Measurements from ENCODE around the gene NCBP2.

Gene NCBP2

DNA sequence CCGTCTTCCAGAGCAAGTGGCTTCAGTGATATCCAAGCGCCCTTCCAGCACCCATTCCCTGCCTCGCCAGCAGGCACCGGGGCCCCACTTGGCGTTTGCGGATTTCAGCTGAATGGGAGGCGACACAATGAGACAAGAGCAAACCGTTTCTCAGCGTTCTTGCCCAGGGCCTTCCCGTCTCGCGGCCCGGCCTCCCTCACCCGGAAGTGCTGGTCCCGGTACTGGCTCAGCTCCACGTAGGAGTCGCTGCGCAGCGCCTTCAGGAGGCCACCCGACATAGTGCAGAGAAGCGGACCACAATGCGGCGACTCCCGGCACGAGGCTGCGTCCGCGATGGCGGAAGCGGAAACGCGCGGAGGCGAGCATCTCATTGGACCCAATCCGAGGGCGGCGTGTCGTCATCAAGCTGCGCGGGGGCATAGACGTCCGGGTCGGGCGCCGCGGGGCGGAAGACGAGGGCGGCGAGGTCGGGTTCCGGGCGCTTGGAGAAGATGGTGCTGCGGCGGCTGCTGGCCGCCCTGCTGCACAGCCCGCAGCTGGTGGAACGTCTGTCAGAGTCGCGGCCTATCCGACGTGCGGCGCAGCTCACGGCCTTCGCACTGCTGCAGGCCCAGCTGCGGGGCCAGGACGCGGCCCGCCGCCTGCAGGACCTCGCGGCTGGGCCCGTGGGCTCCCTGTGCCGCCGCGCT is at the start of gene NCBP2:
TSS of gene NCBP2 (minus strand) at position 303 of the 689 bp plus-strand sequence. CDS start at position 278, 25 bp downstream.
- Histone ChIP-seq H3K27me3 (replicated peaks) (no peaks in the 10 kb centered on the region), H3K36me3 (replicated peaks) (peaks cover 20% of the 10 kb centered on the region), H3K4me3 (ENCODE audit: low read depth, low read length) (peak within 1 kb of the TSS; percentile 98), H3K27ac (peak within 1 kb of the TSS; percentile 91)
- in situ Hi-C loops (cut with HindIII; ENCODE audit: low pct_ligation_motif_present, low sequenced_read_pairs), result no loop called here
- TF ChIP-seq, protein P1, sequence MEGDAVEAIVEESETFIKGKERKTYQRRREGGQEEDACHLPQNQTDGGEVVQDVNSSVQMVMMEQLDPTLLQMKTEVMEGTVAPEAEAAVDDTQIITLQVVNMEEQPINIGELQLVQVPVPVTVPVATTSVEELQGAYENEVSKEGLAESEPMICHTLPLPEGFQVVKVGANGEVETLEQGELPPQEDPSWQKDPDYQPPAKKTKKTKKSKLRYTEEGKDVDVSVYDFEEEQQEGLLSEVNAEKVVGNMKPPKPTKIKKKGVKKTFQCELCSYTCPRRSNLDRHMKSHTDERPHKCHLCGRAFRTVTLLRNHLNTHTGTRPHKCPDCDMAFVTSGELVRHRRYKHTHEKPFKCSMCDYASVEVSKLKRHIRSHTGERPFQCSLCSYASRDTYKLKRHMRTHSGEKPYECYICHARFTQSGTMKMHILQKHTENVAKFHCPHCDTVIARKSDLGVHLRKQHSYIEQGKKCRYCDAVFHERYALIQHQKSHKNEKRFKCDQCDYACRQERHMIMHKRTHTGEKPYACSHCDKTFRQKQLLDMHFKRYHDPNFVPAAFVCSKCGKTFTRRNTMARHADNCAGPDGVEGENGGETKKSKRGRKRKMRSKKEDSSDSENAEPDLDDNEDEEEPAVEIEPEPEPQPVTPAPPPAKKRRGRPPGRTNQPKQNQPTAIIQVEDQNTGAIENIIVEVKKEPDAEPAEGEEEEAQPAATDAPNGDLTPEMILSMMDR (IDR thresholded peaks at IDR 0.05; ENCODE audit: low read depth, low read length, missing control alignments), result peak; percentile 83
- peak; percentile 98 for DNase-seq

- Histone ChIP-seq H3K27me3 (replicated peaks) (no peaks in the 10 kb centered on the region), H3K4me3 (ENCODE audit: low read depth, low read length) (no peak overlapping the region), H3K27ac (no peak overlapping the region), H3K36me3 (replicated peaks) (no peaks in the 10 kb centered on the region)
- no peak for DNase-seq
- TF ChIP-seq, protein P1 (IDR thresholded peaks at IDR 0.05; ENCODE audit: low read depth, low read length, missing control alignments), result no peak
- in situ Hi-C loops (cut with HindIII; ENCODE audit: low pct_ligation_motif_present, low sequenced_read_pairs), result no loop called here
These were observed 49.5 kb upstream of the NCBP2 start for GRCh38 chr3:196991581-196992460.

DNA sequence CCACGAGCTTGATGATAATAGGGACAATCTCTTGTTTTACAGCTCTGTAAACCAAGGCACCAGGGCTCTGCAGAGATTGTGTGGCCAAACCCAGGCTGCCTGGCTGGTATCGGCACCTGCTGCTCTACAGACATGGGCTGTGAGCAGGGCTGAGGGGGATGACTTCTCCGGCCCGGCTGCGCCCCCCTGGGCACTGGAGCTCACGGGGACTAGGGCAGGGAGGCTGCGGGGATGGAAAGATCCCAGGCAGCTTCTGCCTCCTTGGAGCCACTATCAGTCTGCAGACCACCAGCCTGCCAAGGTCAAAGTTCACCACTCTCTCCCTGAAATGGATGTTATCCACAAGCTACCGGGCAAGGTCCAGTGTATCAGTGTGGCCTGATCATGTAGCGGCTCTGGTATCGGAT is 48.3 kb upstream of the NCBP2 start:
- Histone ChIP-seq H3K4me3 (ENCODE audit: low read depth, low read length) (no peak overlapping the region), H3K27me3 (replicated peaks) (no peaks in the 10 kb centered on the region), H3K36me3 (replicated peaks) (no peaks in the 10 kb centered on the region), H3K27ac (no peak overlapping the region)
- TF ChIP-seq, protein P1 (IDR thresholded peaks at IDR 0.05; ENCODE audit: low read depth, low read length, missing control alignments), result no peak
- DNase-seq, result no peak
- in situ Hi-C loops (cut with HindIII; ENCODE audit: low pct_ligation_motif_present, low sequenced_read_pairs), result no loop called here

DNA sequence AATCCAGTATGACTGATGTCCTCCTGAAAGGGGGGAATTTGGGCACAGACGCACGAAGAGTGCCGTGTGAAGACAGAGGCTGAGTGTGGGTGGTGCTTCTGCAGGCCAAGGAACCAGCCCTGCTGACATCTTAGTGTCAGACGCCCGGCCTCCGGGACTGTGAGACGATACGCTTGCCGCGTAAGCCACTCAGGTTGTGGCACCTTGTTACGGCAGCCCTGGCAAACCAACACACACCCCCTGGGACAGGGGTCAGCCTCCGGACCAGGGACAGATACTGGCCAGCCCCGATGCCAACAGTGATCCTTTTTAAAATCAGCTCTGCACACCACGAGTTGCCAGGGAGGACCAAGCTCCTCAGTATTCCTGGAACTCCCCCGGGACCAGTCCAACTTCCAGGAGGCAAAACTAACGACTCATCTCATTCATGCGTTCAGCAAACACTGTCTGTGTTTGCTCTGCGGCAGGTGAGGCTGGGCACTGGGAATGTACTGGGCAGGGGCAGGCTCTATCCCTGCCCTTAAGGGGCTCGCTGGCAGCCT is 47.5 kb upstream of the NCBP2 start:
- no peak for DNase-seq
- no peak overlapping the region for H3K4me3 ChIP-seq (ENCODE audit: low read depth, low read length)
- in situ Hi-C loops (cut with HindIII; ENCODE audit: low pct_ligation_motif_present, low sequenced_read_pairs), result no loop called here
- no peak overlapping the region for H3K27ac ChIP-seq
- TF ChIP-seq, protein P1 (IDR thresholded peaks at IDR 0.05; ENCODE audit: low read depth, low read length, missing control alignments), result no peak
- no peaks in the 10 kb centered on the region for H3K27me3 ChIP-seq (replicated peaks)
- no peaks in the 10 kb centered on the region for H3K36me3 ChIP-seq (replicated peaks)

DNA sequence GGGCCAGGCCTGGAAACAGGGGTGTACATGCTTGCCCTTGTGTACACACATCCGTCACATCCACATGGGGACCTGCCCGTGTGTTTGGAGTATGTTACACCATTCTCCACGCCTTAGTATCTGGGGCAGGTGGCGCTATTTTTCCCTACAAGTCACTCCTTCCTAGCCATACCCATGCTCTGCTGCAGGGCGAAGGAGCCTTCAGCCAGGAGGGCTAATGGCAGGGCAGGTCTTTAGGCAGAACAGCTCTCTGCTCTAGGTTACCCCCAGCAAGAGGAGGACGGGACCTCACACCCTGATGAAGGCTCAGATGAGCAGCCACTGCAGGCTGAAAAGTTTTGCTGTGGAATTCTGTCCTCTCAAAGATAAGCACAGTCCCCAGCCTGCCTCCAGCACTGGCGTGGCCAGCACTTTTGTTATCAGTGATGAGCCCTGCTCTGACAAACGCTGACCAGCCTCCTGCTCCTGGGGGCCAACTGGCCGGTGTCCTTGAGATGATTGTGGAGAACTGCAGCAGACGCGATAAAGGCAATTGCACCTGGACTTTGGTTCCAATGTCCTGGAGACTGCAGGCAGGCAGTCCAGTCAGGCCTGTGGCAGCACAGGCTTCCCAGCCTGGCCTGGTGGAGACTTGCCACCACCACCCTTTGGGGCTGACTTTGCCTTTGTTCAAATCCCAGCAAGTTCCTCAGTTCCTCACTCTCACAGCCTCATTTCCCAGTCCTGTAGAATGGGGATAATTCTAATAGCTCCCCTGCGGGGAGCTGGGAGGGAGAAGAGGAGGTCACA is 46.1 kb upstream of the NCBP2 start:
- no peak for DNase-seq
- H3K4me3 ChIP-seq (ENCODE audit: low read depth, low read length), result no peak overlapping the region
- H3K36me3 ChIP-seq (replicated peaks), result no peaks in the 10 kb centered on the region
- in situ Hi-C loops (cut with HindIII; ENCODE audit: low pct_ligation_motif_present, low sequenced_read_pairs), result no loop called here
- TF ChIP-seq, protein P1 (IDR thresholded peaks at IDR 0.05; ENCODE audit: low read depth, low read length, missing control alignments), result peak; percentile 24
- no peak overlapping the region for H3K27ac ChIP-seq
- H3K27me3 ChIP-seq (replicated peaks), result no peaks in the 10 kb centered on the region
